HG03039 (cell line): Measurements from ENCODE around the gene LANCL2.

Experiments
- ATAC-seq: cut with Tn5 transposase; IDR thresholded peaks from one replicate; pipeline ENCODE4 v1.9.1; 2021; ENCODE audit warnings: mild to moderate bottlenecking, moderate library complexity; ENCODE audit not compliant: unreplicated experiment

LANCL2 gene

GRCh38 chr7:55435466-55435865 lies 70.3 kb downstream of the LANCL2 start:
- ATAC-seq = no peak

DNA sequence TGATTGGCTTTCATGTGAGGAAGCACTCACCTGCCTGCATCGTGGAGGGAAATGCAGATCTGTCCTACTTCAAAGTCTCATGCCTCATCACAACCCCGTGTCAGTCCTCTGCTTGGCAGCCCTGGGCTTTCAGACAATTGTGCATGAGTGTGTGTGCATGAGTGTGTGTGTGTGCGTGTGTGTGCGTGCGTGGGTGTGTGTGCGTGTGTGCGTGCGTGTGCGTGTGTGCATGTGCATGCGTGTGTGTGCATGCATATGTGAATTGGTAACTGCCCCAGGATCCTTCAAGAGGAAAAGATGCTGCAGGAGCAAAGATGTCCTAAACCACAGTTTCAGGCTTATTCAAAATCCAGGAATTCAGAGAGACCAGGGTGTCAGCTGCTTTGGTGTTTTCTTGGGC lies 71.3 kb downstream of the LANCL2 start:
- ATAC-seq = no peak

- no peak for ATAC-seq
Observed at GRCh38 chr7:55437375-55437774, 72.2 kb downstream of the LANCL2 start.

- no peak for ATAC-seq
Observed at GRCh38 chr7:55438085-55438756, 73.1 kb downstream of the LANCL2 start.

DNA sequence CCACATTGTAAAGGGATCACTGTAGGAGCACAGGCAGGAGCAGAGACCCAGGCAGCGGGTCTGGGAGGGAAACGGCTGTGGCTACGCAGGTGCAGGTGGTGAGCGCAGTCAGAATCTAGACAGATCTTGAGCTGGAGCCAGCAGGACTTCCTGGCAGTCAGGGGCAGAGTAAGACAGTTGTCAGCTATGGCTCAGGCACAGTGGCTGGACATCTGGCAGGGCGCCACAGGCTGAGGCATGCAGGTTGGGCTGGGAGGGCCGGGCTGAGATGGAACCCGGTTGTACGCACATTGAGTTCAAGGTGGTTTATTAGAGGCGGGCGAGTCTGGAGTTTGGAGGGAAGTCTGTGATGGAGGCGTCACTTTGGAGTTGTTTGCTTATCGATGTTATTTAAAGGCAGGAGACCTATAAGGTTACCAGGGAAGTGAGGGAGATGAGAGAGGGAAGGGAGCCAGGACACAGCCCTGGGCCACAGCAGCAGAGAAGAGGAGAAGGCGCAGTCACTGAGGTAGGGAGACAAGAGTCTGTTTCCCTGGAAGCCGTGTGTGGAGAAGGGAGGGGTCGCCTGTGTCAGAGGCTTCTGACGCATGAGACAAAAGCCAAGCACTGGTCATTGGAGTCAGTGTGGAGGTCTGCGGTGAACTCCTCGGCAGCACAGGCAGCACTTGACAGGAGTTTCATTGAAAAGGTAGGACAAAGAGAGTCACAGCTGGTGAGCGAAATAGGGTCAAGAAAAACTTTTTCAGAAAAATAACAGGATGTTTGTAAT lies 73.8 kb downstream of the LANCL2 start:
- no peak for ATAC-seq

- ATAC-seq = no peak
Observed at GRCh38 chr7:55439627-55440026, 74.5 kb downstream of the LANCL2 start.

DNA sequence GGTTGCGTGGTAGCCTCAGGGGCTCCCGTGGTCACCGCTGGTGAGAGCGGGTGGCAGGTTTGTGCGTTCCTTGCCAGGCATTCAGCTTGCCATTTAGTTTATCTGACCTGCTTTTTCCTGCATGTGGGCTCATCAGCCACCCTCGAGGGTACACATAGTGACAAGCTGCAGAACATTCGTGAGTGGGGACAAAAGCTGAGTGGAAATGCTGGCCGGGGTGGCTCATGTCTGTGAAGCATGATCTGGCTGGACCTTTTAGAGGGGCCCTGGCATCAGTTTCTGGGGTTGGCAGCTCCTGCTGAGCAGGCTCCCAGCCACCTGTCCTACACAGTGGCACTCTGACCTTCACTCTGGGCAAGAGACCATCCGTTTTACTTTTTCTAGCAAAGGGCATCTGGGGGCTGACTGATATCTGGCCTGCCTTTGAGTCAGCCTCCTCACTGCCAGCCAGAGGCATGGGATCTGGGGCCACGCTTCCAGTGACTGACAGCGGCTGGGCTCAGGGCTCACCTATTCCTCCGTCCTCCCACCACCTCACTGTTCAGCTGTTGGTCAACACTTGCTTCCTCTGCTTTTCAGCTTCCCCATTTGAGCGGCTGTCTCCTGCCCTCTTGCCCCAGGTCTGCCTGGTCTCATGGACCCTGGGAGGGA lies 75.0 kb downstream of the LANCL2 start:
- ATAC-seq = no peak

- no peak for ATAC-seq
Observed at GRCh38 chr7:55441002-55441401, 75.9 kb downstream of the LANCL2 start.

DNA sequence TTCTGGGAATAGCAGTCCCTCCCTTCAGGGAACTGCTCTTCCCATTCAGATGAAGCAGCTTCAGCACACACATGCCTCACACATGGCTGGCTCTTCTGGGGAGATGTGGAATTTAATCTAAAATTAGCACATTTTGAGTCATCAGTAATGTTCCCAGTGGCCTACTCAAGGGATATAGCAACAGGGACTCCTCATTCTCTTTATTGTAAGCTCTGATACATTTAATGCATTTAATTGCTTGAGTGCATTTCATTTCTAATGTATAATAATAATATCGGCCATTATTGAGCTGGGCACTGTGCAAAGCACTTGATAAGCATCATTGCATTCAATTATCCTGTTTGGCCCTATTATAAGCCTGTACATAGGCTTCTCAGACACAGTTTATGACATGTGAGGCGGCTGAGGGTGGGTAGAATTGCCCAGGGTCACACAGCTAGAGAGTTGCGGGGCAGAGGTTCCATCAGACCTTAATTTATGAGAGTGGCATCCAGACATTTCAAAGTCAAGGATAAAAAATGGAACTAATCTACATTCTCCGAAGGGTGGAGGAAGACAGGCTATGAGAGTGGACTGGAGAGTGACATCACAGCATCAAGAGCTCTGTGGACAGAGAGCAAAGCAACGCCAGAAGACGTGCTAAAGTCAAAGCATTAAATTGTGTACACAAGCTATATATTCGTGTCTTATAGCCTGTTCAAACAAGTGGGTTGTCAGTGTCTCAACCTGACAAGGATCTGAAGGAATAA lies 76.8 kb downstream of the LANCL2 start:
- ATAC-seq = no peak

GRCh38 chr7:55444786-55445185 lies 79.6 kb downstream of the LANCL2 start:
- ATAC-seq = no peak

- no peak for ATAC-seq
Observed at GRCh38 chr7:55448526-55448925, 83.4 kb downstream of the LANCL2 start.

GRCh38 chr7:55449205-55449991 lies 84.3 kb downstream of the LANCL2 start:
- no peak for ATAC-seq

- no peak for ATAC-seq
Observed at GRCh38 chr7:55449992-55450535, 84.9 kb downstream of the LANCL2 start.

GRCh38 chr7:55452971-55453370 lies 87.8 kb downstream of the LANCL2 start:
- no peak for ATAC-seq

GRCh38 chr7:55457801-55458200 lies 92.7 kb downstream of the LANCL2 start:
- no peak for ATAC-seq

GRCh38 chr7:55458351-55458750 lies 93.2 kb downstream of the LANCL2 start:
- no peak for ATAC-seq

DNA sequence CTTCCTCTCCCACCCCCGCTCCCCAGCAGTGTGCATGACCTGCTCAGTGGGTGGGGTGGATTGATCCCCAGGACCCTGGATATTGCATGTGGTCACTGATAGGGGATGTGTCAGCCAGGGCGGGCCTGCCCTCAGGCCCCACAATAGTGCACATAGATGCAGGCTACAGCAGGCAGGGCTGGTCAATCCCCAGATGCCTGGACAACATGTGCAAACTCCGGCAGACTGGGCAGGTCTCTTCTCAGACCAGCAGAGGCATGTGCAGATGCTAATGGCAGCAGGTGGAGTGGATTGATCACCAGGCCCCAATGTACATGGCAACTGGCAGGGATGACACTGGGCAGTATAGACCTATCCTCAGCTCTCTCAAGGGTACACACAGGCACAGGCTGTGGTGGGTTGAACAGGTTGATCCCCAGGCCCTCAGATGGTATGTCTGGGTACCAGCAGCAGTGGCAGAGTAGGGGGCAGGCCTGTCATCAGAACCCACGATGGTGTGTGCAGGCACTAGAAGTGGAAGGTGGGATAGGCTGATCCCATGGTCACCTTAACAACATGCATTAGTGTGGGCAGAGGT lies 98.6 kb downstream of the LANCL2 start:
- ATAC-seq = no peak

- ATAC-seq = no peak
Observed at GRCh38 chr7:55464422-55464821, 99.3 kb downstream of the LANCL2 start.

DNA sequence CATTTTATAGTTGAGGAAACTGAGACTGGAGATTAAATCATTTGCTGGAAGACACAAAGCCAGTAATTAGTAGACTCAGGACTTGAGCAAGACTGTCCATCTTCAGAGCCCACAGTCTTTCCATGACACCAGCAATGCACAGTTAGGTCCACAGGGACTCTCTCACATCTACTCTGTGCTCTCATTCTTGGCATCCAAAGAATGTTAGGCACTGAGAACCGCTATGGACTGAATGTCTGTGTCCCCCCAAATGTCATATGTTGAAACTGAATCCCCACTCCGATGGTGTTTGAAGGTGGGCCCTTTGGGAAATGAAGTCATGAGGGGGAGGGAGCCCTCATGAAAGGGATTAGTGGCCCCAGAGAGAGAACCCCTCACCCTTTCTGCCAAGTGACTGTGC lies 100.6 kb downstream of the LANCL2 start:
- ATAC-seq = no peak

DNA sequence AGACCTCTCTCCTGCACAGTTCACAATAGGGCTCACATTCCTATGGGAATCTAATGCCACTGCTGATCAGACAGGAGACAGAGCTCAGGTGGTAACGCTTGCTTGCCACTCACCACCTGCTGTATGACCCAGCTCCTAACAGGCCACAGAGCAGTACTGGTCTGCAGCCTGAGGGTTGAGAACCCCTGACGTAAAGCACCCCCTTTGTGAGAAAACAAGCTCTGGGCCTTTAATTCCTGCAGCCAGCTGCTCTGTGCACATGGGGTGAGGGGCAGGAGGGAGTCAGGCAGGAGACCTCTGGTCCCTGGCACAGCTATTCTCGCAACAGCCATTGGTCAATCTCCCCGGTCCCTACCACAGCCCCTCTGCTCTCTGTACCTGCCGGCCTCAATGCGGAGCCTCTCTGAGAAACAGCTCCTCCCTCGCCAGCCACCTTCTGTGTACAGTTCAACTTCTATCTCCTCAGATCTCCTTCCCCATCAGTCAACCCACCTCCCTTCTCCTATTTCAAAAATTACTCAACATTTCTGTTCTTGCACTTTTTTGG lies 102.0 kb downstream of the LANCL2 start:
- ATAC-seq = no peak
